ENCODE results near the gene CIAO2A.

DNA sequence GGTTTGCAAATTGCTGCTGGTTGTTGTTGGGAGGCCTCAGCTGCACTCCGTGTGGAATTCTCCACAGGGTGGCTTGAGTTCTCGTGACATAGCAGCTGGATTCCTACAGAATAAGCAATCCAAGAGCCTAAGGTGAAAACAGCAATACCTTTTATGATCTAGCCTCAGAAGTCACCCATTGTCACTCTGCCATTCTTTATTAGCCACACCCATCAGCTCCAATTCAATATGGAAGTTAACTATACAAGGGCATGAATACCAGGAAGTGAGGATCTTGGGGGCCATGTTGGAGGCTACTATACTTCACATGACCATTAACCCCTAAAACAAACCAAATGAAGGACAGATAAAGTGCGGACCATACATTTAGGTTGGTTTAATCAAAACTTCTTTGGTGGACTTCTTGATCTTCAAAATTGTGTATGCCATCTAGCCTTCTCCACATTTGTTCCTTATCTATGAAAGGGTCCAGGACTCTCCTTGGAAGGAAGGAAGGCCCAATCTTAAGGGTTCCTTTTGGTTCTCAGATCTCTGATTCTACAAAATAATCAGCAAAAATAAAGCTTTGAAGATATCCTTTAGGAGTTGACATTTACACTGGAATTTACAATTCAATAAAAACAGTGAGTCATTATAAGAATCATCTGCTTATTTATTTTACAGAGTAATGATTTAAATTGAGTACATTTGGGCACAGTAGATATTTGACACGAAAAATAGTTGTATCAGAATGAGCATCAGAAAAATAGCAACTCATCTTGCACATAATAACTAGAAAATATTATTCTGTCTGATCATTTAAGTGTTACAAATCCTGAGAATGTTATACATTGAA, 21.5 kb downstream of the CIAO2A start:
- TF ChIP-seq, protein P1, sequence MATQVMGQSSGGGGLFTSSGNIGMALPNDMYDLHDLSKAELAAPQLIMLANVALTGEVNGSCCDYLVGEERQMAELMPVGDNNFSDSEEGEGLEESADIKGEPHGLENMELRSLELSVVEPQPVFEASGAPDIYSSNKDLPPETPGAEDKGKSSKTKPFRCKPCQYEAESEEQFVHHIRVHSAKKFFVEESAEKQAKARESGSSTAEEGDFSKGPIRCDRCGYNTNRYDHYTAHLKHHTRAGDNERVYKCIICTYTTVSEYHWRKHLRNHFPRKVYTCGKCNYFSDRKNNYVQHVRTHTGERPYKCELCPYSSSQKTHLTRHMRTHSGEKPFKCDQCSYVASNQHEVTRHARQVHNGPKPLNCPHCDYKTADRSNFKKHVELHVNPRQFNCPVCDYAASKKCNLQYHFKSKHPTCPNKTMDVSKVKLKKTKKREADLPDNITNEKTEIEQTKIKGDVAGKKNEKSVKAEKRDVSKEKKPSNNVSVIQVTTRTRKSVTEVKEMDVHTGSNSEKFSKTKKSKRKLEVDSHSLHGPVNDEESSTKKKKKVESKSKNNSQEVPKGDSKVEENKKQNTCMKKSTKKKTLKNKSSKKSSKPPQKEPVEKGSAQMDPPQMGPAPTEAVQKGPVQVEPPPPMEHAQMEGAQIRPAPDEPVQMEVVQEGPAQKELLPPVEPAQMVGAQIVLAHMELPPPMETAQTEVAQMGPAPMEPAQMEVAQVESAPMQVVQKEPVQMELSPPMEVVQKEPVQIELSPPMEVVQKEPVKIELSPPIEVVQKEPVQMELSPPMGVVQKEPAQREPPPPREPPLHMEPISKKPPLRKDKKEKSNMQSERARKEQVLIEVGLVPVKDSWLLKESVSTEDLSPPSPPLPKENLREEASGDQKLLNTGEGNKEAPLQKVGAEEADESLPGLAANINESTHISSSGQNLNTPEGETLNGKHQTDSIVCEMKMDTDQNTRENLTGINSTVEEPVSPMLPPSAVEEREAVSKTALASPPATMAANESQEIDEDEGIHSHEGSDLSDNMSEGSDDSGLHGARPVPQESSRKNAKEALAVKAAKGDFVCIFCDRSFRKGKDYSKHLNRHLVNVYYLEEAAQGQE (IDR thresholded peaks at IDR 0.05; ENCODE audit: insufficient read depth in 1 of 2, low read depth in 2 of 2, low read length in 1 of 2), result no peak
- TF ChIP-seq POLR2AphosphoS5 (IDR thresholded peaks at IDR 0.05; ENCODE audit: low read depth, low read length) (no peak), SIN3A (IDR thresholded peaks at IDR 0.05; ENCODE audit: borderline replicate concordance, insufficient read depth, low read depth, low read length) (no peak)
